Esophagus muscularis mucosa (tissue), 4 donors: Measurements from ENCODE around the gene PAAF1.

Source experiments
- CTCF ChIP-seq, 3 experiments: fragments of 200-600 bp in 2 of 3; fragments of 450-650 bp in 1 of 3; sonication (generic) in 2 of 3; IDR thresholded peaks; one replicate each; pipeline ENCODE4 v1.5.1; 2017 to 2019; ENCODE audit warnings: antibody characterized with exemption in 3 of 3, mild to moderate bottlenecking in 2 of 3, moderate library complexity in 1 of 3
- EP300 ChIP-seq: sonication (generic); formaldehyde crosslinking; IDR thresholded peaks from one replicate; pipeline ENCODE4 v1.6.1; 2017; ENCODE audit warnings: antibody characterized with exemption
- POLR2A ChIP-seq: fragments of 450-650 bp; IDR thresholded peaks from one replicate; pipeline ENCODE4 v1.6.1; 2017; ENCODE audit warnings: antibody characterized with exemption, moderate library complexity, mild to moderate bottlenecking, low read depth
- POLR2AphosphoS5 ChIP-seq, 2 donors: sonication (generic); formaldehyde crosslinking; IDR thresholded peaks; one replicate each; pipeline ENCODE4 v1.6.1; 2017; ENCODE audit warnings: antibody characterized with exemption in 2 of 2

GRCh38 chr11:73969991-73970800 lies 93.4 kb downstream of the PAAF1 start:
- TF ChIP-seq CTCF (IDR thresholded peaks at IDR 0.05) (no peak), POLR2A (no peak), EP300 (no peak), POLR2AphosphoS5 (IDR thresholded peaks at IDR 0.05) (no peak)
